Mononuclear cell (primary cell): Measurements from ENCODE around the gene JOSD1. TPM values are rescaled to one million over a fixed set of nuclear protein-coding genes. Genes with fewer than 3 reads are reported as not detected.

Source experiments
- H3K27me3 ChIP-seq: 2 replicates; pipeline ENCODE4 v1.6.0; 2011; ENCODE audit warnings: low read length, control low read depth; ENCODE audit not compliant: insufficient read depth
- H3K4me1 ChIP-seq: 2 replicates; pipeline ENCODE4 v1.5.1; 2011; ENCODE audit warnings: mild to moderate bottlenecking, low read length, control low read depth; ENCODE audit not compliant: insufficient read depth
- H3K4me3 ChIP-seq: 2 replicates; pipeline ENCODE4 v1.5.1; 2011; ENCODE audit warnings: mild to moderate bottlenecking, low read length, moderate library complexity
- H3K9me3 ChIP-seq: 2 replicates; pipeline ENCODE4 v1.5.1; 2011; ENCODE audit warnings: low read depth, mild to moderate bottlenecking, control low read depth, low read length
- total RNA-seq: library from RNA; depleted of rRNA; stranded (reverse); fragments of >200 nt; gene quantifications from one replicate; pipeline ENCODE4 v1.2.3, GENCODE V29; 2012

The JOSD1 gene
- total RNA-seq, 1 donor: 187 TPM

GRCh38 chr22:38736257-38736570 is 35.5 kb upstream of the JOSD1 start:
- Histone ChIP-seq H3K4me3 (no peak overlapping the region), H3K27me3 (no peaks in the 10 kb centered on the region), H3K4me1 (peaks cover 33% of the 10 kb centered on the region), H3K9me3 (no peaks in the 10 kb centered on the region)

GRCh38 chr22:38735465-38736256 is 34.9 kb upstream of the JOSD1 start:
- Histone ChIP-seq H3K4me3 (no peak overlapping the region), H3K9me3 (no peaks in the 10 kb centered on the region), H3K4me1 (peaks cover 33% of the 10 kb centered on the region), H3K27me3 (no peaks in the 10 kb centered on the region)

GRCh38 chr22:38735126-38735464 is 34.4 kb upstream of the JOSD1 start:
- Histone ChIP-seq H3K9me3 (no peaks in the 10 kb centered on the region), H3K4me3 (no peak overlapping the region), H3K27me3 (no peaks in the 10 kb centered on the region), H3K4me1 (peaks cover 33% of the 10 kb centered on the region)

- Histone ChIP-seq H3K4me1 (peaks cover 30% of the 10 kb centered on the region), H3K4me3 (no peak overlapping the region), H3K27me3 (no peaks in the 10 kb centered on the region), H3K9me3 (no peaks in the 10 kb centered on the region)
Observed at GRCh38 chr22:38734421-38735100, 33.8 kb upstream of the JOSD1 start.

GRCh38 chr22:38733724-38734381 is 33.1 kb upstream of the JOSD1 start:
- Histone ChIP-seq H3K27me3 (no peaks in the 10 kb centered on the region), H3K9me3 (no peaks in the 10 kb centered on the region), H3K4me1 (peaks cover 27% of the 10 kb centered on the region), H3K4me3 (no peak overlapping the region)

- no peaks in the 10 kb centered on the region for H3K27me3 ChIP-seq
- peaks cover 23% of the 10 kb centered on the region for H3K4me1 ChIP-seq
- H3K9me3 ChIP-seq: no peaks in the 10 kb centered on the region
- no peak overlapping the region for H3K4me3 ChIP-seq
Observed at GRCh38 chr22:38733329-38733723, 32.6 kb upstream of the JOSD1 start.

- H3K9me3 ChIP-seq: no peaks in the 10 kb centered on the region
- H3K4me1 ChIP-seq: peaks cover 17% of the 10 kb centered on the region
- no peak overlapping the region for H3K4me3 ChIP-seq
- no peaks in the 10 kb centered on the region for H3K27me3 ChIP-seq
Observed at GRCh38 chr22:38732251-38732815, 31.6 kb upstream of the JOSD1 start.

GRCh38 chr22:38731703-38732161 is 31.0 kb upstream of the JOSD1 start:
- Histone ChIP-seq H3K4me3 (no peak overlapping the region), H3K27me3 (no peaks in the 10 kb centered on the region), H3K4me1 (peaks cover 17% of the 10 kb centered on the region), H3K9me3 (no peaks in the 10 kb centered on the region)

- Histone ChIP-seq H3K9me3 (no peaks in the 10 kb centered on the region), H3K4me1 (peaks cover 17% of the 10 kb centered on the region), H3K27me3 (no peaks in the 10 kb centered on the region), H3K4me3 (no peak overlapping the region)
Observed at GRCh38 chr22:38730411-38730871, 29.7 kb upstream of the JOSD1 start.

- peaks cover 16% of the 10 kb centered on the region for H3K4me1 ChIP-seq
- H3K4me3 ChIP-seq: no peak overlapping the region
- H3K9me3 ChIP-seq: no peaks in the 10 kb centered on the region
- H3K27me3 ChIP-seq: no peaks in the 10 kb centered on the region
Observed at GRCh38 chr22:38729946-38730345, 29.2 kb upstream of the JOSD1 start.

- Histone ChIP-seq H3K27me3 (no peaks in the 10 kb centered on the region), H3K4me3 (no peak overlapping the region), H3K4me1 (peaks cover 10% of the 10 kb centered on the region), H3K9me3 (no peaks in the 10 kb centered on the region)
Observed at GRCh38 chr22:38728871-38729796, 28.4 kb upstream of the JOSD1 start.

GRCh38 chr22:38727530-38728451 is 27.0 kb upstream of the JOSD1 start:
- Histone ChIP-seq H3K4me1 (no peaks in the 10 kb centered on the region), H3K9me3 (no peaks in the 10 kb centered on the region)

GRCh38 chr22:38727123-38727522 is 26.4 kb upstream of the JOSD1 start:
- Histone ChIP-seq H3K27me3 (no peaks in the 10 kb centered on the region), H3K9me3 (no peaks in the 10 kb centered on the region), H3K4me1 (no peaks in the 10 kb centered on the region), H3K4me3 (no peak overlapping the region)

More at GRCh38 chr22:38727530-38728451, 27.0 kb upstream of the JOSD1 start:
- Histone ChIP-seq H3K27me3 (no peaks in the 10 kb centered on the region), H3K4me3 (no peak overlapping the region)
